M059J (cell line): ENCODE measurements around the gene WWC1. TPM values are rescaled to one million over a fixed set of nuclear protein-coding genes. Genes with fewer than 3 reads are reported as not detected.
"Not testable (repeated sequence)": the region's sequence is repeated elsewhere in the genome, so short reads cannot be mapped to it uniquely, and the experiment has no call there.

ENCODE experiments used
- DNase-seq: peaks from one replicate; pipeline ENCODE4 v3.0.0-alpha.2; 2012; ENCODE audit warnings: low read depth
- total RNA-seq: library from RNA; depleted of rRNA; stranded (reverse); fragments of >200 nt; shearing (Covaris generic); gene quantifications from 2 replicates; pipeline ENCODE4 v1.2.3, GENCODE V29; 2014

WWC1 gene
- total RNA-seq, 1 experiment from 2014 or later, result 9.7 TPM

- DNase-seq, result no peak
Observed at GRCh38 chr5:168307925-168308584, 16.6 kb downstream of the WWC1 start.

GRCh38 chr5:168308976-168309598 lies 17.6 kb downstream of the WWC1 start:
- no peak for DNase-seq

- DNase-seq, result not testable (repeated sequence)
Observed at GRCh38 chr5:168310541-168310940, 19.1 kb downstream of the WWC1 start.

DNA sequence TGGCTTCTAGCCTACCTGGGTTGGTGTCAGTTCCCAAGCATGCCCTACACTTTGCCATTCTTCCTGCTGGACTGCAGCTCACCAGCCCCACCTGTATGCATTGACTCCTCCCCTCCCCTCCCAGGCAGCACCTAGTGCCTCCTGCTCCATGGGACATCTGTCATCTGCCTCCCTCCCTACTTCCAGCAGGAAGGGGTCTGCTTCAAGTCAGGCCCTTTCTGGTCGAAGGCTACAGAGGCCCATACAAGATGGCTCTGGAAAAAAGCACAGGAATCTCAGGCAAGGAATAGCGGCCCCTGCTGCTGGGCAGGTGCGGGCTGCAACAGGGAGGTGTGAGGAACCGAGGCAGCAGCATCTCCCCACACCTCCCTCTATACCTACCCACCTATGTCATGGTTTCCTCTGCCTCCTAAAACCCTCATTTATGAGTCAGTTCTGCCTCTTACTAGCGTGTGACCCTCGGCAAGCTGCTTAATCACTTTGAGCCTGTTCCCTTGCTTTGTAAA lies 19.7 kb downstream of the WWC1 start:
- DNase-seq, result peak; percentile 51

DNA sequence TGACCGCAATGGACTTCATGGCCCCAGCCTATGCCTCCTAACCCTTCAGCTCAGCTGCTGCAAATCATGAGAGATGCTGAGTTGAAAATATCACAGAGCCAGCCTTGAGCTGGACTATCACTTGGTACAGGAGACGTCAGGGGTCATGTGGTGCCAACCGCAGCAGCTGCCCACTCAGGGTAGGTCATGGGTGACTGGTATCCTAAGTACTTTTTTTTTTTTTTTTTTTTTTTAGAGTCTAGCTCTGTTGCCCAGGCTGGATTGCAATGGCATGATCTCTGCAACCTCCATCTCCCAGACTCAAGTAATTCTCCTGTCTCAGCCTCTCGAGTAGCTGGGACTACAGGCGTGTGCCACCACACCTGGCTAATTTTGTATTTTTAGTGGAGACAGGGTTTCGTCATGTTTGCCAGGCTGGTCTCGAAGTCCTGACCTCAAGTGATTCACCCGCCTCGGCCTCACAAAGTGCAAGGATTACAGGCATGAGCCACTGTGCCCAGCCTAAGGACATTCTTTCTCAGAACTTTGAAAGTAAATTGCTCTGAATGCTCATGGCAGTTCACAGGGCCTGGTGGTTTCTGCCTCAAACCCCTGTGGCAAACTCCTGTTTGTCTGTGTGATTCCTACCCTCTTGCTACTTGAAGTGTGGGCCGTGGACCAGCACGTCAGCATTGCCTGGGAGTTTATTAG lies 21.3 kb downstream of the WWC1 start:
- DNase-seq, result peak; percentile 84

GRCh38 chr5:168313596-168314204 lies 22.3 kb downstream of the WWC1 start:
- peak; percentile 34 for DNase-seq

GRCh38 chr5:168314735-168315411 lies 23.4 kb downstream of the WWC1 start:
- DNase-seq, result peak; percentile 95

DNA sequence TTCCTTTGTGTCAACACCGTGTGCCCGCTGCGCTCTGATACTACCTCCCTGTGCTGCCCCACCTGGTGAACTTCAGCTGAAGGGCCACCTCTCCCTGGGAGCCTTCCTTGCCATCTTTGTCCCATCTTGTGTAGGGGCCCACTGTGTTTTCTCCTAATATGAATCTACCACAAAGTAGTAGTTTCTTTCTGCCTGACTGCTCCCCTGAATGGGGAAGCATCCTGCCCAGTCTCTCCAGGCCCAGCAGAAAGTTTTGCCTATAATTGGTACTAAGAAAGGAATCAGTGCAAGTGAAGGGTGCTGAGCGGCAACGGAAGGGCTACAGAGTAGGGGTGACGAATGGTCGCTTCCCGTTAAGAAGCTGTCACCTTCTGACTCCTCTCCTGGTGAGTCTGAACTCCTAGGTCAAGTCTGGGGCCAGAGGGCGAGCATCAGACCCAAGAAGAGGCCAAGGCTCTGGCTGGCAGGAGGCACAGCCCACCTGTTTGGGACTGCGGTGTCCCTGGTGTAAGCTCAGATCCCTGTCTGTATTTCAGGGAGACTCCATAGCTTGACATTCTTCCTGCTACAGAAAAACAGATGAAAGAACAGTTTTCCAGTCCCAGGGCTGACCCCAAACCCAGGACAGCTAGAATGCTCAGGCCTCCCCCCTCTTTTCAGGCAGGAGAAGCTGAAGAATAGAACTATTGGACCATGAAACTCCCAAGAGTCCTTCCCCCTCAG lies 24.1 kb downstream of the WWC1 start:
- no peak for DNase-seq

GRCh38 chr5:168316139-168316578 lies 24.7 kb downstream of the WWC1 start:
- no peak for DNase-seq

DNA sequence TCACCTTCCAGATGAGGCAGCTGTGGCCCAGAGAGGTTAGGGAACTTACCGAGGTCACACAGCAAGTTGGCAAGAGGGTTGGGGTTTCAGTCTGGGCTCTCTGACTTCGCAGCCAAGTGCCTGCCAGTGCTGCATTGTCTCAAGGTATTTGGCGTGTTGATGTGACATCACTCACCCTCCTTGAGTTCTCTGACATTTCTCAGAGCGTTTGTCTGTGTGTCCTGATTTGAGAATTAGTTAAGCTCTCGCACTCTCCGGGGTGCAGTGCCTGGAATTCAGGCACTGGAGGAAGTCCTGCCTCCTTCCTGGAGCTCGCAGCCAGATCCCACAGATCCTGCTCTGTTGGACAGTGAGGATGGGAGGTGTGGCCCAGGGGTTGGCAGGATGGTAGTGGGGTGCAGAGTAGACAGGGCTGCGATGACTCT lies 25.7 kb downstream of the WWC1 start:
- no peak for DNase-seq

DNA sequence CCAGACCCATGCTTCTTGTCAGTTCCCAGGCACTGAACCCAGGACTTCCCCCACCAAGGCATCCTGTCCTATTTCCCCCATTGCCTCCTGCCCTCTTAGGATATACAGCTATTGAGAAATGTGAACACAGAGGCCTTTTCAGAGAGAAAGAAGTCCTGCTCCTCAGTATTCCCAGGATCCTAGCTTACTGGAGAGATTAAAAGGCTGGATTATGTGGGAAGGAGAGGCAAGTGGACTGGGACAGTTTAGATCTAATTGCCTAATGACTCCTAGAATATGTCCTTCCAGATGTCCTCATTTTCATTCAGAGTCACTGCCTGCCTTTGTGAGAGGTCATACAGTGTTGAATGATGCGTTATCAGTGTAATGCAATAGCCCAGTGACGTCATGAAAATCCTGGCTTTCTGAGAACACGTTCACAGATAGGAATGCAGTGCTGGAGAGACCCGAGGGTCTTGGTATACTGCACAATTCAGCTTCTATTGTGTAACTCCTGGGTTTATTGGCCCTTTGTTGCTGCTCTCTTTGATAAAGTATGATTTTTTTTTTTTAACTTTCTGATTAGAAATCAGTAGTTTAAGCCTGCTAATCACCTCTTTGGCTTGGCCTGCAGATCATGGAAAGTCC lies 26.2 kb downstream of the WWC1 start:
- peak; percentile 98 for DNase-seq

DNA sequence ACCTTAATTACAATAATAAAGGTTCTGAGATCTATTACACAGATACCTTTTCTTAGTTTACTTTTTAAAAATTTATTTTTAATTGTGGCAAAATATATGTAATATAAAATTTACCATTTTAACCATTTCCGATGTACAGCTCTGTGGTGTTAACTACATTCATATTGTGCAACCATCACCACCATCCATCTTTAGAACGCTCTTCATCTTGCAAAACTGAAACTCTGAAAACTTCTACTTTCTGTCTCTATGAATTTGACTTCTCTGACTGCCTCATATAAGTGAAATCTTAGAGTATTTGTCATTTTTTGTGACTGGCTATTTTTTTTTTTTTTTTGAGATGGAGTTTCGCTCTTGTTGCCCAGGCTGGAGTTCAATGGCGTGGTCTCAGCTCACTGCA lies 26.8 kb downstream of the WWC1 start:
- DNase-seq, result no peak

- no peak for DNase-seq
Observed at GRCh38 chr5:168319774-168320173, 28.3 kb downstream of the WWC1 start.

- DNase-seq, result no peak
Observed at GRCh38 chr5:168320805-168321204, 29.4 kb downstream of the WWC1 start.

DNA sequence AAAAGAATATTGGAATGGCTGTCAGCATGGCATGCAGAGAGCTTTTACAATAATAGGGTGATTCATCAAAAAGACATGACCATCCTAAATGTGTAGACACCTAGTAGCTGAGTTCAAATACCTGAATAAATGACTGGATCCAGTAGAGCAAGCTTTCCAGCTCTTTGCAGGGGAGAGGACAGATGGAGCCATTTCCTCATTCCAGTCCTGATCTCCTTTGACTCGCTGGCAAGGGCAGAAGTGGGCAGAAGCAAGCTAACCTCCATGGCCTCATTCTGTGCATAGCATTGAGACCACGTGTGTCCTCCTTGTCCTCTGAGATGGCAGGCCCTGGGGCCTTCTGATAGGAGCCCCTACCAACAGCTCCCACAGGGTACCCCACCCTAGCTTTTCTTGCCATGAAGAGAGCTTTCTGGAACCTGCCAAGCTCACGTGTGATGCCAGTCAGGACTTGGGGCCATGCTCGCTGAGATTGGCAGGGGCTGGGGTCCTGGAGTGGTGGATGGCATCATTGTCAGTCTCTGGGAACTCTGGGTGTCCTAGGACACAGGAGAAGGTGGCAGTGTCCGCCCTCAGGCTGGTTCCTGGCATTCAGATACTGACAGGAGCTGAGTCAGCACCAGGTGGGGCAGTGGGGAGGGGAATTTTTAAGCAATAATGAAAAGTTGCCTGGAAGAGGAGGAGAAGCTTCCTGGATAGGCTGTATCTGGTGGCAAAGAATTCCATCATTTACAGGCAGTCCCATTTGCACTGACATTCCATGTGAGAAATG lies 33.6 kb downstream of the WWC1 start:
- peak; percentile 83 for DNase-seq

DNA sequence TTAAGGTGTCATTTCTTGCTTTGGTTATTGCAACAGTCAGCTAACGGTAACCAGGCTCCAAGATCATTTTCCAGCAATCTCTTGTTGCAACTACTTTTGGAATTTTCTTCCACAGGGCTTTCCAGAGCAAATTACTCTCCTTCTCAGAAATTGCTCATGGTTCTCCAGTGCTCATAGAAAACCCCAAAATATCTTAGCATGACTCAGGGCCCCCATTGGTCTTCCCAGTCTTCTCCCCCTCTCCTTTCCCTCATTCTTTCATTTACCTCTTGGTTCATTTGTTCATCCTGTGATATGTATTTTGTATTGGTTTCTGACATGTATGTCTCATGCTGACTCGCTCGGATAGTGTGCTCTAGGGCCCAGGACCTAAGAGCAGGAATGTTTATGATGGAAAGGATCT lies 35.6 kb downstream of the WWC1 start:
- peak; percentile 46 for DNase-seq

DNA sequence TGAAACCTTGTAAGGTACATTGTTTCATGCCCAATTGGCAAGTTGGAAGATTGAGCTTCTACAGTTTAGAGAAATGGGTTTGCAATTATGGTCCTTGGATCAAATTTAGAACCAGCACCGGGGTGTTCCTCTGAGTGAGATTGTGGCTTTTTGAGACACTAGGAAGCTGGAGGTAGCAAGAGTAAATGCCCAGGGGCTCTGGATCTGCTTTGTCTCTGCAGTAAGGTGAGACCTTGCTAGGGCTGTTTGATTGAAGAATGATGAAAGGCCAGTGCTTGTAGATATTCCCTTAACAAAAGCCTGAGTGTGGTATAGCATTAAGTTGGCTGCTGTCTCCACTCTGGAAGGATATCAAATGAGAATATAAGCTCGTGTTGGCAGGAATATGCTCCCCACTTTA lies 36.0 kb downstream of the WWC1 start:
- no peak for DNase-seq

- no peak for DNase-seq
Observed at GRCh38 chr5:168327994-168328393, 36.5 kb downstream of the WWC1 start.

- peak; percentile 29 for DNase-seq
Observed at GRCh38 chr5:168328814-168329213, 37.4 kb downstream of the WWC1 start.

DNA sequence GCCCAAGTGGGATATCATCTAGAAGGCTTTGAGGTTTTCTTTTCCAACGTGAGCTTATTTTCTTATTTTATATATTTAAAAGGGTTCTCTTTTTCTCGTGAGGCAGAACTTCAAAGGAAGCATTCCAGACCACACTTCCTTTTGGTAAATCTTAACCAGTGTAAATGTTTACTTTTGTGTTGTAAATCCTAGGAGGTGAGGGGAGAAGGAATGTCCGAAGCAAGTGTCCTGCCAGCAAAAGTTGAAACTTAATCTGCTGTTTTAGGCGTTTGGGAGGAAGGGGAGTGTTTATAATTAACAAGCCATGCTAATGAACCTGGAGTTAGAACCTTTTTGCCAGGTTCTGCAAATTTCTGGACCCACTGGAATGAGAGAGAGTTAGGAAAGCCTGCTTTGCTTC lies 37.9 kb downstream of the WWC1 start:
- peak; percentile 42 for DNase-seq
